Dendritic cell treated with granulocyte-macrophage colony-stimulating factor and Interleukin-4, amounts not matched to agents 40 ng/mL and 50 ng/mL, for 4 days (primary cell): ENCODE results near the gene HES7.

Experiments
- H3K27ac Mint-ChIP-seq: one replicate; pipeline ENCODE4 v1.8.0; 2022; ENCODE audit warnings: mild to moderate bottlenecking, mixed read lengths
- H3K27me3 Mint-ChIP-seq: one replicate; pipeline ENCODE4 v1.8.0; 2022; ENCODE audit warnings: mild to moderate bottlenecking, mixed read lengths
- H3K36me3 Mint-ChIP-seq: one replicate; pipeline ENCODE4 v1.8.0; 2022; ENCODE audit warnings: low read depth, mixed read lengths
- H3K4me1 Mint-ChIP-seq: one replicate; pipeline ENCODE4 v1.8.0; 2022; ENCODE audit warnings: low read depth, mixed read lengths
- H3K4me3 Mint-ChIP-seq: one replicate; pipeline ENCODE4 v1.8.0; 2022; ENCODE audit warnings: mild to moderate bottlenecking, moderate library complexity, mixed read lengths
- H3K9me3 Mint-ChIP-seq: one replicate; pipeline ENCODE4 v1.8.0; 2022; ENCODE audit warnings: mixed read lengths
- intact Hi-C: fragments of 100-400 bp; cut with micrococcal nuclease; formaldehyde crosslinking; loops from one replicate; pipeline ENCODE4 v1.15.0; 2022

The HES7 gene

GRCh38 chr17:8100111-8100510 is 23.8 kb downstream of the HES7 start:
- Mint-ChIP-seq H3K4me1 (peaks cover 15% of the 10 kb centered on the region), H3K27me3 (peaks cover 42% of the 10 kb centered on the region), H3K27ac (no peak overlapping the region), H3K9me3 (no peaks in the 10 kb centered on the region), H3K36me3 (no peaks in the 10 kb centered on the region), H3K4me3 (no peak overlapping the region)
- intact Hi-C loops, result no loop called here

- intact Hi-C loops, result no loop called here
- H3K9me3 Mint-ChIP-seq, result no peaks in the 10 kb centered on the region
- H3K4me3 Mint-ChIP-seq, result no peak overlapping the region
- no peak overlapping the region for H3K27ac Mint-ChIP-seq
- H3K27me3 Mint-ChIP-seq, result peaks cover 49% of the 10 kb centered on the region
- no peaks in the 10 kb centered on the region for H3K36me3 Mint-ChIP-seq
- peaks cover 12% of the 10 kb centered on the region for H3K4me1 Mint-ChIP-seq
Observed at GRCh38 chr17:8096541-8096940, 27.4 kb downstream of the HES7 start.

GRCh38 chr17:8095361-8095760 is 28.5 kb downstream of the HES7 start:
- Mint-ChIP-seq H3K4me1 (peaks cover 22% of the 10 kb centered on the region), H3K4me3 (no peak overlapping the region), H3K27me3 (peaks cover 59% of the 10 kb centered on the region), H3K36me3 (no peaks in the 10 kb centered on the region), H3K27ac (no peak overlapping the region), H3K9me3 (no peaks in the 10 kb centered on the region)
- intact Hi-C loops, result no loop called here

- no peaks in the 10 kb centered on the region for H3K36me3 Mint-ChIP-seq
- H3K9me3 Mint-ChIP-seq, result no peaks in the 10 kb centered on the region
- no peak overlapping the region for H3K27ac Mint-ChIP-seq
- H3K4me3 Mint-ChIP-seq, result no peak overlapping the region
- H3K27me3 Mint-ChIP-seq, result peaks cover 77% of the 10 kb centered on the region
- intact Hi-C loops, result no loop called here
- peaks cover 23% of the 10 kb centered on the region for H3K4me1 Mint-ChIP-seq
Observed at GRCh38 chr17:8091033-8091687, 32.7 kb downstream of the HES7 start.

- Mint-ChIP-seq H3K4me1 (peaks cover 23% of the 10 kb centered on the region), H3K4me3 (no peak overlapping the region), H3K9me3 (no peaks in the 10 kb centered on the region), H3K27me3 (peaks cover 65% of the 10 kb centered on the region), H3K27ac (no peak overlapping the region), H3K36me3 (no peaks in the 10 kb centered on the region)
- intact Hi-C loops, result no loop called here
Observed at GRCh38 chr17:8089728-8090127, 34.2 kb downstream of the HES7 start.

GRCh38 chr17:8087952-8088230 is 36.0 kb downstream of the HES7 start:
- no peaks in the 10 kb centered on the region for H3K36me3 Mint-ChIP-seq
- H3K4me3 Mint-ChIP-seq, result no peak overlapping the region
- peaks cover 17% of the 10 kb centered on the region for H3K4me1 Mint-ChIP-seq
- peaks cover 62% of the 10 kb centered on the region for H3K27me3 Mint-ChIP-seq
- intact Hi-C loops, result no loop called here
- no peaks in the 10 kb centered on the region for H3K9me3 Mint-ChIP-seq
- H3K27ac Mint-ChIP-seq, result no peak overlapping the region

- no peaks in the 10 kb centered on the region for H3K9me3 Mint-ChIP-seq
- intact Hi-C loops, result no loop called here
- H3K27ac Mint-ChIP-seq, result no peak within 1 kb of the TSS
- no peaks in the 10 kb centered on the region for H3K36me3 Mint-ChIP-seq
- peaks cover 17% of the 10 kb centered on the region for H3K4me1 Mint-ChIP-seq
- no peak within 1 kb of the TSS for H3K4me3 Mint-ChIP-seq
- peaks cover 60% of the 10 kb centered on the region for H3K27me3 Mint-ChIP-seq
Observed at GRCh38 chr17:8087075-8087951, 36.6 kb downstream of the HES7 start, which contains the start of gene ALOX12B. Gene ALOX12B (minus strand): TSS chr17:8087716. CDS start chr17:8087442, 274 bp downstream.

GRCh38 chr17:8084250-8084649 is 39.7 kb downstream of the HES7 start:
- intact Hi-C loops, result no loop called here
- peaks cover 60% of the 10 kb centered on the region for H3K27me3 Mint-ChIP-seq
- no peak overlapping the region for H3K27ac Mint-ChIP-seq
- H3K36me3 Mint-ChIP-seq, result no peaks in the 10 kb centered on the region
- no peaks in the 10 kb centered on the region for H3K9me3 Mint-ChIP-seq
- H3K4me1 Mint-ChIP-seq, result peaks cover 18% of the 10 kb centered on the region
- no peak overlapping the region for H3K4me3 Mint-ChIP-seq

- H3K36me3 Mint-ChIP-seq, result no peaks in the 10 kb centered on the region
- H3K27me3 Mint-ChIP-seq, result peaks cover 64% of the 10 kb centered on the region
- H3K4me1 Mint-ChIP-seq, result peaks cover 18% of the 10 kb centered on the region
- no peak overlapping the region for H3K4me3 Mint-ChIP-seq
- intact Hi-C loops, result no loop called here
- no peaks in the 10 kb centered on the region for H3K9me3 Mint-ChIP-seq
- H3K27ac Mint-ChIP-seq, result no peak overlapping the region
Observed at GRCh38 chr17:8082292-8082691, 41.6 kb downstream of the HES7 start.

GRCh38 chr17:8081876-8082275 is 42.0 kb downstream of the HES7 start:
- H3K27me3 Mint-ChIP-seq, result peaks cover 67% of the 10 kb centered on the region
- no peaks in the 10 kb centered on the region for H3K9me3 Mint-ChIP-seq
- H3K27ac Mint-ChIP-seq, result no peak overlapping the region
- H3K4me1 Mint-ChIP-seq, result peaks cover 17% of the 10 kb centered on the region
- no peak overlapping the region for H3K4me3 Mint-ChIP-seq
- intact Hi-C loops, result no loop called here
- H3K36me3 Mint-ChIP-seq, result no peaks in the 10 kb centered on the region

GRCh38 chr17:8080799-8081219 is 43.1 kb downstream of the HES7 start:
- intact Hi-C loops, result no loop called here
- Mint-ChIP-seq H3K27ac (no peak overlapping the region), H3K27me3 (peaks cover 67% of the 10 kb centered on the region), H3K4me3 (no peak overlapping the region), H3K9me3 (no peaks in the 10 kb centered on the region), H3K4me1 (peaks cover 17% of the 10 kb centered on the region), H3K36me3 (no peaks in the 10 kb centered on the region)

- Mint-ChIP-seq H3K27ac (no peak overlapping the region), H3K4me3 (peak overlapping the region; percentile 72), H3K36me3 (no peaks in the 10 kb centered on the region), H3K4me1 (peaks cover 17% of the 10 kb centered on the region), H3K9me3 (no peaks in the 10 kb centered on the region), H3K27me3 (peaks cover 69% of the 10 kb centered on the region)
- intact Hi-C loops, result no loop called here
Observed at GRCh38 chr17:8080208-8080798, 43.6 kb downstream of the HES7 start.

- Mint-ChIP-seq H3K27ac (no peak overlapping the region), H3K36me3 (no peaks in the 10 kb centered on the region), H3K9me3 (no peaks in the 10 kb centered on the region)
Observed at GRCh38 chr17:8079291-8080207, 44.4 kb downstream of the HES7 start.

More at GRCh38 chr17:8079291-8080207, 44.4 kb downstream of the HES7 start:
- Mint-ChIP-seq H3K4me1 (peaks cover 22% of the 10 kb centered on the region), H3K4me3 (peak overlapping the region; percentile 72), H3K27me3 (peaks cover 75% of the 10 kb centered on the region)
- intact Hi-C loops, result loop anchor here (1.0 to 5.0 kb wide), 2 partner anchors 19 to 38 kb away; partner anchors contain the start of gene ALOXE3
